ACC112 (cell line): ENCODE measurements around the gene COL11A2.

Experiments
- H2AFZ ChIP-seq: fragments of 200-600 bp; sonication (generic); one replicate; pipeline ENCODE4 v1.6.0; 2017; ENCODE audit warnings: antibody characterized with exemption, low read length; ENCODE audit not compliant: unreplicated experiment
- H3K27ac ChIP-seq: fragments of 200-600 bp; sonication (generic); 2 replicates; pipeline ENCODE4 v1.5.1; 2014; ENCODE audit warnings: low read depth, mild to moderate bottlenecking, antibody characterized with exemption, low read length, moderate library complexity
- H3K27me3 ChIP-seq: fragments of 200-600 bp; sonication (generic); 2 replicates; pipeline ENCODE4 v1.6.1; 2014; ENCODE audit warnings: mild to moderate bottlenecking, antibody characterized with exemption, low read length, moderate library complexity, mixed read lengths; ENCODE audit not compliant: insufficient read depth
- H3K36me3 ChIP-seq: fragments of 200-600 bp; sonication (generic); 2 replicates; pipeline ENCODE4 v1.6.1; 2016; ENCODE audit warnings: mild to moderate bottlenecking, antibody characterized with exemption, low read length, moderate library complexity, mixed read lengths; ENCODE audit not compliant: insufficient read depth
- H3K4me1 ChIP-seq: fragments of 200-600 bp; sonication (generic); one replicate; pipeline ENCODE4 v1.6.1; 2016; ENCODE audit warnings: low read length, mixed read lengths; ENCODE audit not compliant: insufficient read depth, unreplicated experiment, control insufficient read depth
- H3K4me3 ChIP-seq: fragments of 200-600 bp; sonication (generic); 2 replicates; pipeline ENCODE4 v1.5.1; 2014; ENCODE audit warnings: mild to moderate bottlenecking, low read depth, low read length
- H3K79me2 ChIP-seq: fragments of 200-600 bp; sonication (generic); one replicate; pipeline ENCODE4 v1.6.0; 2016; ENCODE audit warnings: low read length; ENCODE audit not compliant: control insufficient read depth, unreplicated experiment, insufficient read depth

Gene COL11A2

DNA sequence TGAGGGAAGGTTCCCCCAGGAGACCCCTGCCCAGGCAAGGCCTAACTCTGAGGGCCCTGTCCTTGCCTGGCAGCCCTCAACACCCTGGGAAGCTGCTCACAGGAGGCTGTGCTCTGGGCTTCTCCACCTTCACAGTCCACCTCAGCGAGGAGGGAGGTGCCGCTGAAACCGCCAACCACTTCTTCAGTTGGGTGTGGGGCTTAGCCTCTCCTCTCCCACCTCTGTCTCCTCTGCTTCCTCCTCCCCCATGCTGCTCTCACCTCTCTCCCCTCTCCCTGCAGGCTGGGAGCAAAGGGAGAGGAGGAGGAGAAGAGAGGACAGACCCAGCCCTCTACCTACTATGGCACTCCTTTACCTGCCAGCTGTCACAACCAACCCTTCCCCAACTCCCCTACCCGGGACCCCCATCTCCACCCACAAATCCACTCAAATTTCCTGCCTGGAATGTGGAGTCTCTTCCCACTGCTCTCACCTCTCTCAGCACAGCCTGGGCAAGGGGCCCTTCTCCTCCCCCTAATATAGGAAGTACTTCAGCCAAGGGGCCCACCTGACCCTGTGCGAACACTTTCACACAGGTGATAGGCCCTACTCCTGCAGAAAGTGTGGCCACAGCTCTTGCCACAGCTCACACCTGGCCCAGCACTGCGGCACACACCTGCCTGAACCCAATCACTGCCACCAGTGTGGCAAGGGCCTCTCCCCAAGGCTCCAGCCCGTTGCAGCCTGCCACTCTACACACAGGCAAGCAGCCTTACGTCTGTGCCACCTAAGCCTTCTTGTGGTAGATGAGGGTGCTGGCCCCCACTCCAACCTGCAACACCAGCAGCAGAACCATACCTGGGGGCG is 23.2 kb upstream of the COL11A2 start:
- Histone ChIP-seq H3K27ac (no peak overlapping the region), H3K27me3 (peaks cover 4% of the 10 kb centered on the region; the same call in 1 of the 2 replicates), H3K4me3 (no peak overlapping the region), H3K36me3 (no peaks in the 10 kb centered on the region), H3K4me1 (peaks cover 10% of the 10 kb centered on the region), H2AFZ (no peak overlapping the region), H3K79me2 (no peaks in the 10 kb centered on the region)

DNA sequence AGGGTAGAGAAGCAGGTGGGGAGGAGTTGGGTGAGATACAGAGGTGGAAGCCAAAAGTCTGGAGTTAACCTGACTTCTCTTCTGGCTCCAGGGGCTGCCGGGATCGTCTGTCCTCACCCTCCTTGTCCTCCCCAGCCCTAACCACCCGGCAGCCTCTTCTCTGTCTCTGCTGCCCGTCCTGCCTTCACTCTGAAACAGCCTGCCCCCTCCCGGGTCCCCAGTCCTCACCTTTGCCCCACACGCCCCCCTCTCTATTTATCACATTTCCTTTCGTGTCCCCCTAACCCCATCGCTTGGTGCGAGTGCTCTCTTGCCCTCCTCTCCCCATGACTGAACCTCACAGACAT is 21.7 kb upstream of the COL11A2 start:
- peak overlapping the region; percentile 74 for H3K4me3 ChIP-seq
- no peaks in the 10 kb centered on the region for H3K36me3 ChIP-seq
- H3K27ac ChIP-seq: no peak overlapping the region
- no peaks in the 10 kb centered on the region for H3K79me2 ChIP-seq
- peaks cover 10% of the 10 kb centered on the region for H3K4me1 ChIP-seq
- H2AFZ ChIP-seq: peak overlapping the region; percentile 2
- H3K27me3 ChIP-seq: no peaks in the 10 kb centered on the region

DNA sequence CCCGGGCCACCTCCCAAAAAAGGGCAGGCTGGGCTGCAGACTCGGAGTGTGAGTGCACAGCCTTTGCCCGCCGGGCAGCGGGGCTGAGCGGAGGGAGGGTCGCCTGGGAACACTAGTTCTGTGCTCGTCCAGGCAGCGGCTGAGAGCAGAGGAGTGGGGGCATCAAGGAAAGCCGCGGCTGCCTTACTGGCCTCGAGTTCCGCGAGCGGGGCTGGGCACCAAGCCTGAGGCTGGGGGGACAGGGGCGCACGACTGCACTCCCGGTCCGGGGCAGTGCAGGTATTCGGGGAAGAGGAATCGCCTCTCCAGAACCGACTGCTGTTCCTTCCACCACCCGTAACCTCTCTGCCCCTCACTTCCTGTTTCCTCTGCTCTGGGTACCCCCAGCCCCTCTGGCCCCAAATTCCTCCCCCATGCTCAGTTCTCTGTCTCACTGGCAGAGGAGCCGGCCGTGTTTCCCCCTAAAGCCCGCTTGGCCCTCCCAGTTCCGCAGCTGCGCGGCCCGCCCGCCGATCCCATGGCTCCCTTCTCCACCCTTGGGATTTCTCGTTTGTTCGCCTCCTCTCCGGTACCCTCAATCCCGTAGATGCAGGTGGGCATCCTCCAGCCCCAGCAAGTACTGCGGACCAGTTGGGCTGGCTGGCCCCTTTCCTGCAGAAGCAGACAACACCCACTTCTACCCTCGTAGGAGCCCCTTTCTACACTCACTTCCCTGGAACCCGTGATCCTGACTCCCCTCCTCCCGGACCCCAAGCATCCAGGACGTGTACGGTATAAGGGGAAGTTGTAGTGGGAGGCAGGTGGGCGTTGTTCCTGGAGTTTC is 21.1 kb upstream of the COL11A2 start:
- Histone ChIP-seq H3K79me2 (no peaks in the 10 kb centered on the region), H3K4me3 (peak overlapping the region; percentile 74), H2AFZ (peak overlapping the region; percentile 2), H3K27ac (no peak overlapping the region), H3K27me3 (no peaks in the 10 kb centered on the region), H3K4me1 (peaks cover 10% of the 10 kb centered on the region), H3K36me3 (no peaks in the 10 kb centered on the region)

- Histone ChIP-seq H3K79me2 (no peaks in the 10 kb centered on the region), H3K4me3 (peak overlapping the region; percentile 74), H3K36me3 (no peaks in the 10 kb centered on the region), H2AFZ (peak overlapping the region; percentile 2), H3K27me3 (no peaks in the 10 kb centered on the region), H3K27ac (no peak overlapping the region), H3K4me1 (peaks cover 10% of the 10 kb centered on the region)
These were observed 20.5 kb upstream of the COL11A2 start for GRCh38 chr6:33212857-33213165.

DNA sequence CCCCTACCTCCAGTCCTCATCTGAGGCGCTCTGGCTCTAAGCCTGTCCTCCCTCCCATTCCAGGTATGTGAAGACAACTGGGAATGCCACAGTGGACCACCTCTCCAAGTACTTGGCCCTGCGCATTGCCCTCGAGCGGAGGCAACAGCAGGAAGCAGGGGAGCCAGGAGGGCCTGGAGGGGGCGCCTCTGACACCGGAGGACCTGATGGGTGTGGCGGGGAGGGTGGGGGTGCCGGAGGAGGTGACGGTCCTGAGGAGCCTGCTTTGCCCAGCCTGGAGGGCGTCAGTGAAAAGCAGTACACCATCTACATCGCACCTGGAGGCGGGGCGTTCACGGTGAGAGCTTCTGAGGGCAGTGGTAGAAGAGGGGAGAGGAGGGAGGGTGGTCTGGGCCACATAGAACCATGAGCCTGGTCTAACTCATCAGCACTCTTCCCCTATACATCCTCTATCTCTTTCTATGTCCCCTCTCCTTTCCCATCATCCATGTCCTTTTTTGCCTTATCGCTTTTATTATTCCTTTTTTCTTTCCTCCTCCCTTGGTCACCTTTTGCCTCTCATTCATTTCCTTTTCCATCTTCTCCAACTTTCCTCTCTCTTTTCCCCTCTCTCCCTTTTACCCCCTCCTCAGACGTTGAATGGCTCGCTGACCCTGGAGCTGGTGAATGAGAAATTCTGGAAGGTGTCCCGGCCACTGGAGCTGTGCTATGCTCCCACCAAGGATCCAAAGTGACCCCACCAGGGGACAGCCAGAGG is 19.6 kb upstream of the COL11A2 start:
- Histone ChIP-seq H3K4me1 (peaks cover 16% of the 10 kb centered on the region), H3K27ac (no peak overlapping the region), H3K79me2 (no peaks in the 10 kb centered on the region), H3K4me3 (no peak overlapping the region), H2AFZ (no peak overlapping the region), H3K27me3 (no peaks in the 10 kb centered on the region), H3K36me3 (no peaks in the 10 kb centered on the region)

GRCh38 chr6:33211136-33211535 is 18.9 kb upstream of the COL11A2 start:
- H2AFZ ChIP-seq: no peak overlapping the region
- no peak overlapping the region for H3K4me3 ChIP-seq
- no peak overlapping the region for H3K27ac ChIP-seq
- H3K79me2 ChIP-seq: no peaks in the 10 kb centered on the region
- no peaks in the 10 kb centered on the region for H3K36me3 ChIP-seq
- H3K4me1 ChIP-seq: peaks cover 24% of the 10 kb centered on the region
- no peaks in the 10 kb centered on the region for H3K27me3 ChIP-seq

DNA sequence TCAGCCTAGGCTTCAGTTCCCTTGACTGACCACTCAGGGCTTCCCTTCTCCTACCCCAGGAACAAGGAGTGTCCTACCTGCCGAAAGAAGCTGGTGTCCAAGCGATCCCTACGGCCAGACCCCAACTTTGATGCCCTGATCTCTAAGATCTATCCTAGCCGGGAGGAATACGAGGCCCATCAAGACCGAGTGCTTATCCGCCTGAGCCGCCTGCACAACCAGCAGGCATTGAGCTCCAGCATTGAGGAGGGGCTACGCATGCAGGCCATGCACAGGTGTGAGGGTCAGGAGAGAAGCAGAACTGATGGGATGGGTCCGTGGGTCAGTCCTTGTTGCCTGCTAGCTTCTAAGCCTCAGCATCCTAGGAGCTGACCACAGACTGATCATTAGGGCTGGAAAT is 17.6 kb upstream of the COL11A2 start:
- Histone ChIP-seq H3K4me1 (peaks cover 36% of the 10 kb centered on the region), H3K36me3 (no peaks in the 10 kb centered on the region), H3K27me3 (no peaks in the 10 kb centered on the region), H3K27ac (no peak overlapping the region), H2AFZ (no peak overlapping the region), H3K4me3 (no peak overlapping the region; the same call in 1 of the 2 replicates), H3K79me2 (no peaks in the 10 kb centered on the region)

DNA sequence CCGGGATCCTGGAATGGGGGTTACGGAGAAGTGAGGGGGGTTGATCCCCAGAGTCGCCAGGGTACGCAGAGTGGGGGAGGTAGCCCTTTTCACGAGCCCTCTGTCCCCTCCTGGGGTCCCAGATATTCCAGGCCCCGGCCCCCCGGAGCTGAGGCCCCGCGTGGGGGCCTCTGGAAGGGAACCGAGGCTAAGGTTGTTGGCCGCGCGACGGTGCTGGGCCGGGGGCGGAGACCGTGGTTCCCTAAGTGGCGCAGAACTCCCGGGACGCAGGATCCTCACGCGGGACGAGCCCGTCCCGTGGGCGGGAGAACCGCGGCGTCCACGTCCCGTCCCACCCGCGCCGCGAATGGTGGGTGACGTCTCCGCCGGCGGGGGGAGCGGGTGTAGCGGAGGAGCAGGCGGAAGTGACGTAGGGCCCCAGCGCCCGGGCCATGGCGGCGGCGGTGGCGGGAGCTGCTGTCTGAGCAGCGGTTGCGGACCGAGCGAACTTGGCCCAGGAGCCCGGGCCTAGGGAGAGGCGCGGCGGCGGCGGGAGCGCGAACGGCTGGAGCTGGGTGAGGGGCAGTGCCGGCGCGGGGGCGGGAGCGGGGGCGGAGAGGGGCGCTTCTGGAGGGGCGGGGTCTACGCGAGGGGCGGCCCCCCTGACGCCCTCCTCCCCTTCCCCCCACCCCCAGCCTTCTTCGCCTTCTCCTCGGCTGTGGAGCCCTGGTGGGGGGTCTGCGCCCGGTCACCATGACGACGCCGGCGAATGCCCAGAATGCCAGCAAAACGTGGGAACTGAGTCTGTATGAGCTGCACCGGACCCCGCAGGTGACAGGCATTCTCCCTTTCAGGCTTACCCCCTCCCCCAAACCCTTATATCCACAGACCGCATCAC is 16.1 kb upstream of the COL11A2 start, which contains the start of gene RING1:
Gene RING1, plus strand, starts transcription at position 410 of the 877 bp plus-strand sequence. Its CDS starts 323 bp downstream, at position 733.
- peak within 1 kb of the TSS; percentile 90 for H3K27ac ChIP-seq
- H2AFZ ChIP-seq: peak within 1 kb of the TSS; percentile 32
- peaks cover 8% of the 10 kb centered on the region for H3K79me2 ChIP-seq
- peaks cover 45% of the 10 kb centered on the region for H3K4me1 ChIP-seq
- no peaks in the 10 kb centered on the region for H3K36me3 ChIP-seq
- H3K27me3 ChIP-seq: no peaks in the 10 kb centered on the region
- peak within 1 kb of the TSS; percentile 79 for H3K4me3 ChIP-seq

DNA sequence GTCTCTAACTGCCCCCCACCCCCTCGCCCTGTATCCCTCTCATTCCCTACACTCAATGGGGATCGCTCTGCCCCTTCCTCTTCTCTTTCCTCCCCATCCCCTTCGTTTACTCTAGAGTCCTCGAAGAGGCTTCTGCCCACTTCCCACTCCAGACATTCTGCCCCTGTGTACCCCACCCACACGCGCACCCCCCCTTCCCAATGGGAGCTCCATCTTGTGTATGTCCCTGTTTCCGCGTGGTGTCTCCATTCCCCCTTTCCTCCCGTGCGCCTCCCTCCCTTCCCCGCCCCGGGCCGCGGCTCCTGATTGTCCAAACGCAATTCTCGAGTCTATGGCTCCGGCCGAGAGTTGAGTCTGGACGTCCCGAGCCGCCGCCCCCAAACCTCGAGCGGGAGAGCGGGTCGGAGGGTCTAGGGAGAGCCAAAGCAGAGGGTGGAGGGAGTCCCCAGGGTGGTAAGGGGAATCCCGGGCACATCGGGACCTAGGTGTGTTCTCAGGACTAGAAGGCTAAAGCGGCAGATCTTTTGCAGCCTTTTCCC is 15.4 kb upstream of the COL11A2 start:
- peaks cover 44% of the 10 kb centered on the region for H3K4me1 ChIP-seq

More for the DNA sequence above, 15.4 kb upstream of the COL11A2 start:
- H3K4me3 ChIP-seq: peak overlapping the region; percentile 79
- H3K27me3 ChIP-seq: no peaks in the 10 kb centered on the region
- peaks cover 15% of the 10 kb centered on the region for H3K79me2 ChIP-seq
- H3K27ac ChIP-seq: peak overlapping the region; percentile 90
- H2AFZ ChIP-seq: peak overlapping the region; percentile 32
- H3K36me3 ChIP-seq: peaks cover 5% of the 10 kb centered on the region; the same call in 1 of the 2 replicates
